Measurements from ENCODE around the gene DLG2. TPM values are rescaled to one million over a fixed set of nuclear protein-coding genes. Genes with fewer than 3 reads are reported as not detected.

The DLG2 gene
- total and polyA plus RNA-seq, 3 experiments from 2014 or later, result 0.81 to 1.5 (median 1.3) TPM

- H3K36me3 ChIP-seq (ENCODE audit: insufficient read depth, low read length), result no peaks in the 10 kb centered on the region
- H3K36me3 Mint-ChIP-seq, result no peaks in the 10 kb centered on the region
- CTCF ChIA-PET, result no interaction called here
Measured at GRCh38 chr11:84273541-84273940, 1353.6 kb downstream of the DLG2 start.

GRCh38 chr11:84270466-84270865 lies 1356.7 kb downstream of the DLG2 start:
- H3K27me3 Mint-ChIP-seq, result no peaks in the 10 kb centered on the region
- H3K36me3 ChIP-seq (ENCODE audit: insufficient read depth, low read length), result no peaks in the 10 kb centered on the region
- peaks cover 2 to 41% (median 12%) of the 10 kb centered on the region in 5 donors for H3K9me3 Mint-ChIP-seq
- H3K27ac ChIP-seq (ENCODE audit: low read depth, low read length), result no peak overlapping the region
- no peaks in the 10 kb centered on the region for H3K4me1 Mint-ChIP-seq
- ChIA-PET CTCF (no interaction called here), POLR2A (no interaction called here)
- no peaks in the 10 kb centered on the region for H3K4me1 ChIP-seq (ENCODE audit: insufficient read depth, low read length)
- no peaks in the 10 kb centered on the region for H3K9me3 ChIP-seq (ENCODE audit: low read length)
- H3K27ac Mint-ChIP-seq, result no peak overlapping the region
- no peaks in the 10 kb centered on the region for H3K36me3 Mint-ChIP-seq
- no peak for DNase-seq
- H3K27me3 ChIP-seq (ENCODE audit: insufficient read depth, low read length, poor library complexity, severe bottlenecking), result no peaks in the 10 kb centered on the region
- no peak overlapping the region for H3K4me3 Mint-ChIP-seq
- H3K4me3 ChIP-seq (ENCODE audit: low read length), result no peak overlapping the region

More at GRCh38 chr11:84273541-84273940, 1353.6 kb downstream of the DLG2 start:
- Mint-ChIP-seq H3K4me3 (no peak overlapping the region), H3K4me1 (no peaks in the 10 kb centered on the region), H3K9me3 (peaks cover 2 to 49% (median 15%) of the 10 kb centered on the region in 5 donors), H3K27ac (no peak overlapping the region), H3K27me3 (no peaks in the 10 kb centered on the region)
- H3K9me3 ChIP-seq (ENCODE audit: low read length), result no peaks in the 10 kb centered on the region
- H3K4me3 ChIP-seq (ENCODE audit: low read length), result no peak overlapping the region
- H3K27ac ChIP-seq (ENCODE audit: low read depth, low read length), result no peak overlapping the region
- no peaks in the 10 kb centered on the region for H3K27me3 ChIP-seq (ENCODE audit: insufficient read depth, low read length, poor library complexity, severe bottlenecking)
- H3K4me1 ChIP-seq (ENCODE audit: insufficient read depth, low read length), result no peaks in the 10 kb centered on the region
- POLR2A ChIA-PET, result no interaction called here
- no peak for DNase-seq

GRCh38 chr11:84264066-84264465 lies 1363.1 kb downstream of the DLG2 start:
- Mint-ChIP-seq H3K4me1 (no peaks in the 10 kb centered on the region), H3K36me3 (no peaks in the 10 kb centered on the region), H3K4me3 (no peak overlapping the region), H3K27ac (no peak overlapping the region), H3K27me3 (no peaks in the 10 kb centered on the region), H3K9me3 (peaks cover 0 to 17% (median 10%) of the 10 kb centered on the region in 5 donors)
- H3K9me3 ChIP-seq (ENCODE audit: low read length), result no peaks in the 10 kb centered on the region
- no peak for DNase-seq
- H3K4me1 ChIP-seq (ENCODE audit: insufficient read depth, low read length), result no peaks in the 10 kb centered on the region
- ChIA-PET POLR2A (no interaction called here), CTCF (no interaction called here)
- H3K36me3 ChIP-seq (ENCODE audit: insufficient read depth, low read length), result no peaks in the 10 kb centered on the region
- H3K27ac ChIP-seq (ENCODE audit: low read depth, low read length), result no peak overlapping the region
- H3K27me3 ChIP-seq (ENCODE audit: insufficient read depth, low read length, poor library complexity, severe bottlenecking), result no peaks in the 10 kb centered on the region
- no peak overlapping the region for H3K4me3 ChIP-seq (ENCODE audit: low read length)

GRCh38 chr11:84261707-84262106 lies 1365.4 kb downstream of the DLG2 start:
- Histone ChIP-seq H3K36me3 (ENCODE audit: insufficient read depth, low read length) (no peaks in the 10 kb centered on the region), H3K4me3 (ENCODE audit: low read length) (no peak overlapping the region), H3K4me1 (ENCODE audit: insufficient read depth, low read length) (no peaks in the 10 kb centered on the region), H3K27ac (ENCODE audit: low read depth, low read length) (no peak overlapping the region), H3K27me3 (ENCODE audit: insufficient read depth, low read length, poor library complexity, severe bottlenecking) (no peaks in the 10 kb centered on the region), H3K9me3 (ENCODE audit: low read length) (no peaks in the 10 kb centered on the region)
- ChIA-PET CTCF (no interaction called here), POLR2A (no interaction called here)
- no peak overlapping the region for H3K4me3 Mint-ChIP-seq
- no peaks in the 10 kb centered on the region for H3K4me1 Mint-ChIP-seq
- H3K9me3 Mint-ChIP-seq, result peaks cover 2 to 13% (median 13%) of the 10 kb centered on the region in 5 donors
- H3K36me3 Mint-ChIP-seq, result no peaks in the 10 kb centered on the region
- DNase-seq, result no peak
- H3K27ac Mint-ChIP-seq, result no peak overlapping the region
- H3K27me3 Mint-ChIP-seq, result no peaks in the 10 kb centered on the region

- DNase-seq, result no peak
- Mint-ChIP-seq H3K4me3 (no peak overlapping the region), H3K36me3 (no peaks in the 10 kb centered on the region), H3K9me3 (peaks cover 3 to 13% (median 8%) of the 10 kb centered on the region in 5 donors), H3K27me3 (no peaks in the 10 kb centered on the region), H3K27ac (no peak overlapping the region), H3K4me1 (no peaks in the 10 kb centered on the region)
- POLR2A ChIA-PET, result no interaction called here
- no peaks in the 10 kb centered on the region for H3K9me3 ChIP-seq (ENCODE audit: low read length)
- H3K27me3 ChIP-seq (ENCODE audit: insufficient read depth, low read length, poor library complexity, severe bottlenecking), result no peaks in the 10 kb centered on the region
- no peak overlapping the region for H3K4me3 ChIP-seq (ENCODE audit: low read length)
- no peak overlapping the region for H3K27ac ChIP-seq (ENCODE audit: low read depth, low read length)
- CTCF ChIA-PET, result no interaction called here
- H3K4me1 ChIP-seq (ENCODE audit: insufficient read depth, low read length), result no peaks in the 10 kb centered on the region
- no peaks in the 10 kb centered on the region for H3K36me3 ChIP-seq (ENCODE audit: insufficient read depth, low read length)
Measured at GRCh38 chr11:84260862-84261261, 1366.3 kb downstream of the DLG2 start.

GRCh38 chr11:84256618-84257017 lies 1370.5 kb downstream of the DLG2 start:
- H3K27ac Mint-ChIP-seq, result no peak overlapping the region
- no peaks in the 10 kb centered on the region for H3K36me3 Mint-ChIP-seq
- H3K4me3 Mint-ChIP-seq, result no peak overlapping the region
- Histone ChIP-seq H3K4me1 (ENCODE audit: insufficient read depth, low read length) (no peaks in the 10 kb centered on the region), H3K9me3 (ENCODE audit: low read length) (no peaks in the 10 kb centered on the region), H3K27ac (ENCODE audit: low read depth, low read length) (no peak overlapping the region), H3K36me3 (ENCODE audit: insufficient read depth, low read length) (no peaks in the 10 kb centered on the region), H3K4me3 (ENCODE audit: low read length) (no peak overlapping the region), H3K27me3 (ENCODE audit: insufficient read depth, low read length, poor library complexity, severe bottlenecking) (no peaks in the 10 kb centered on the region)
- no peak for DNase-seq
- no peaks in the 10 kb centered on the region for H3K27me3 Mint-ChIP-seq
- H3K9me3 Mint-ChIP-seq, result peaks cover 3 to 18% (median 11%) of the 10 kb centered on the region in 5 donors
- CTCF ChIA-PET, result no interaction called here
- POLR2A ChIA-PET, result no interaction called here
- H3K4me1 Mint-ChIP-seq, result no peaks in the 10 kb centered on the region

- Mint-ChIP-seq H3K27me3 (no peaks in the 10 kb centered on the region), H3K36me3 (no peaks in the 10 kb centered on the region), H3K4me3 (no peak overlapping the region), H3K9me3 (peaks cover 3 to 18% (median 11%) of the 10 kb centered on the region in 5 donors), H3K27ac (no peak overlapping the region), H3K4me1 (no peaks in the 10 kb centered on the region)
- Histone ChIP-seq H3K4me3 (ENCODE audit: low read length) (no peak overlapping the region), H3K36me3 (ENCODE audit: insufficient read depth, low read length) (no peaks in the 10 kb centered on the region), H3K9me3 (ENCODE audit: low read length) (no peaks in the 10 kb centered on the region), H3K4me1 (ENCODE audit: insufficient read depth, low read length) (no peaks in the 10 kb centered on the region), H3K27ac (ENCODE audit: low read depth, low read length) (no peak overlapping the region), H3K27me3 (ENCODE audit: insufficient read depth, low read length, poor library complexity, severe bottlenecking) (no peaks in the 10 kb centered on the region)
- POLR2A ChIA-PET, result no interaction called here
- CTCF ChIA-PET, result no interaction called here
- DNase-seq, result no peak
Measured at GRCh38 chr11:84255483-84255882, 1371.7 kb downstream of the DLG2 start.

GRCh38 chr11:84250834-84251613 lies 1376.1 kb downstream of the DLG2 start:
- no peak overlapping the region for H3K4me3 Mint-ChIP-seq
- CTCF ChIA-PET, result no interaction called here
- no peak overlapping the region for H3K4me3 ChIP-seq (ENCODE audit: low read length)
- no peaks in the 10 kb centered on the region for H3K27me3 ChIP-seq (ENCODE audit: insufficient read depth, low read length, poor library complexity, severe bottlenecking)
- POLR2A ChIA-PET, result no interaction called here
- no peak for DNase-seq
- no peak overlapping the region for H3K27ac ChIP-seq (ENCODE audit: low read depth, low read length)
- H3K36me3 Mint-ChIP-seq, result no peaks in the 10 kb centered on the region
- no peaks in the 10 kb centered on the region for H3K4me1 ChIP-seq (ENCODE audit: insufficient read depth, low read length)
- no peak overlapping the region for H3K27ac Mint-ChIP-seq
- H3K4me1 Mint-ChIP-seq, result no peaks in the 10 kb centered on the region
- H3K9me3 ChIP-seq (ENCODE audit: low read length), result no peaks in the 10 kb centered on the region
- H3K9me3 Mint-ChIP-seq, result peaks cover 6 to 23% (median 10%) of the 10 kb centered on the region in 5 donors
- no peaks in the 10 kb centered on the region for H3K27me3 Mint-ChIP-seq
- no peaks in the 10 kb centered on the region for H3K36me3 ChIP-seq (ENCODE audit: insufficient read depth, low read length)
